ENCODE data around the gene CUTC. TPM values are rescaled to one million over a fixed set of nuclear protein-coding genes. Genes with fewer than 3 reads are reported as not detected.

Gene CUTC
- total RNA-seq, 1 donor from 2014 or later: 25.4 TPM

GRCh38 chr10:99798031-99798430 lies 66.0 kb downstream of the CUTC start:
- no peak for ATAC-seq (ENCODE audit: low read depth)
- H3K36me3 Mint-ChIP-seq (ENCODE audit: low read depth): peaks cover 8% of the 10 kb centered on the region
- no peak overlapping the region for H3K4me3 Mint-ChIP-seq
- POLR2A ChIA-PET: no interaction called here
- H3K9me3 Mint-ChIP-seq: no peaks in the 10 kb centered on the region
- H3K27me3 Mint-ChIP-seq: no peaks in the 10 kb centered on the region
- TF ChIP-seq CTCF (IDR thresholded peaks at IDR 0.05): no peak
- CTCF ChIA-PET: interaction anchor here (1.5 kb wide), 1 partner anchor 48 kb away, joined by 5 read pairs; no protein-coding TSS in a partner anchor
- intact Hi-C loops (cut with micrococcal nuclease): no loop called here
- no peak overlapping the region for H3K27ac Mint-ChIP-seq
- no peaks in the 10 kb centered on the region for H3K4me1 Mint-ChIP-seq
- no peak for DNase-seq

GRCh38 chr10:99798920-99799319 lies 66.9 kb downstream of the CUTC start:
- POLR2A ChIA-PET: interaction anchor here (1.3 kb wide), 1 partner anchor 66 kb away, joined by 3 read pairs; the partner anchor contains the start of gene CUTC
- CTCF ChIA-PET: interaction anchor here (1.5 kb wide), 1 partner anchor 47 kb away, joined by 5 read pairs; no protein-coding TSS in a partner anchor
- no peak overlapping the region for H3K4me3 Mint-ChIP-seq
- peaks cover 4% of the 10 kb centered on the region for H3K36me3 Mint-ChIP-seq (ENCODE audit: low read depth)
- no peak for ATAC-seq (ENCODE audit: low read depth)
- no peaks in the 10 kb centered on the region for H3K9me3 Mint-ChIP-seq
- TF ChIP-seq CTCF (IDR thresholded peaks at IDR 0.05): no peak
- no peaks in the 10 kb centered on the region for H3K27me3 Mint-ChIP-seq
- no peak for DNase-seq
- intact Hi-C loops (cut with micrococcal nuclease): no loop called here
- H3K27ac Mint-ChIP-seq: no peak overlapping the region
- H3K4me1 Mint-ChIP-seq: no peaks in the 10 kb centered on the region

GRCh38 chr10:99799613-99800012 lies 67.6 kb downstream of the CUTC start:
- CTCF ChIA-PET: no interaction called here
- intact Hi-C loops (cut with micrococcal nuclease): no loop called here

GRCh38 chr10:99804471-99804870 lies 72.4 kb downstream of the CUTC start:
- Mint-ChIP-seq H3K27ac (no peak overlapping the region), H3K4me3 (no peak overlapping the region), H3K4me1 (no peaks in the 10 kb centered on the region), H3K9me3 (no peaks in the 10 kb centered on the region), H3K27me3 (no peaks in the 10 kb centered on the region), H3K36me3 (ENCODE audit: low read depth) (no peaks in the 10 kb centered on the region)
- intact Hi-C loops (cut with micrococcal nuclease): no loop called here
- ChIA-PET POLR2A (no interaction called here), CTCF (no interaction called here)
- TF ChIP-seq CTCF (IDR thresholded peaks at IDR 0.05): no peak
- ATAC-seq (ENCODE audit: low read depth) (no peak), DNase-seq (no peak)

More at GRCh38 chr10:99799613-99800012, 67.6 kb downstream of the CUTC start:
- no peak overlapping the region for H3K4me3 Mint-ChIP-seq
- no peak for DNase-seq
- H3K27ac Mint-ChIP-seq: no peak overlapping the region
- H3K27me3 Mint-ChIP-seq: no peaks in the 10 kb centered on the region
- no peaks in the 10 kb centered on the region for H3K4me1 Mint-ChIP-seq
- H3K36me3 Mint-ChIP-seq (ENCODE audit: low read depth): no peaks in the 10 kb centered on the region
- no peaks in the 10 kb centered on the region for H3K9me3 Mint-ChIP-seq
- TF ChIP-seq CTCF (IDR thresholded peaks at IDR 0.05): no peak
- ATAC-seq (ENCODE audit: low read depth): no peak
- POLR2A ChIA-PET: interaction anchor here (1.3 kb wide), 1 partner anchor 67 kb away, joined by 3 read pairs; the partner anchor contains the start of gene CUTC

DNA sequence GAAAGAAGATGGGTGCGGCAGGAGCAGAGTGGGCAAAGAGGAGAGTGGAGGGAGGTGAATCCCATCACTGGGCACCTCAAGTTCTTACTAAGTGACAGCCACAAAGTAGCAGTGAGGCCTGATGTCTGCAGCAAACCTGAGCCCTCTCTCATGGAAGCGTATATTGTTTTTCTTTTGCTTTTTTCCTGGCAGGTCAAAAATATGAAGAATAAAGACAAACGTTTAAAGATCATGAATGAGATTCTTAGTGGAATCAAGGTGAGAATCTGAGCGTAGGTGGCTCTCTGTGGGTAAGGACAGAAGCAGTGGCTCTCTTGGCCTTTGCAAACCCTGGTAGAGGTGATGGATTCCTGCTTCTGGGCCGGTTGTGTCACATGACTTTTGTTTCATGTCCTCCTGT lies 73.2 kb downstream of the CUTC start:
- ATAC-seq (ENCODE audit: low read depth) (no peak), DNase-seq (no peak)
- Mint-ChIP-seq H3K4me1 (no peaks in the 10 kb centered on the region), H3K36me3 (ENCODE audit: low read depth) (no peaks in the 10 kb centered on the region), H3K4me3 (no peak overlapping the region), H3K27ac (no peak overlapping the region), H3K9me3 (no peaks in the 10 kb centered on the region), H3K27me3 (no peaks in the 10 kb centered on the region)
- POLR2A ChIA-PET: no interaction called here
- TF ChIP-seq CTCF (IDR thresholded peaks at IDR 0.05): no peak
- CTCF ChIA-PET: no interaction called here
- intact Hi-C loops (cut with micrococcal nuclease): no loop called here

Other genes with a start within 250 kb of the CUTC start
- gene NKX2-3, start 199.3 kb upstream of the CUTC start, total RNA-seq: not detected in 2 replicates
- gene SLC25A28, start 111.8 kb upstream of the CUTC start, total RNA-seq: 45.9 and 47.5 TPM in 2 replicates
- 5.2 and 6.2 TPM in 2 replicates for gene ENTPD7, start 72.7 kb upstream of the CUTC start, total RNA-seq
- 39.8 and 44.5 TPM in 2 replicates for gene COX15, start 107 bp upstream of the CUTC start, total RNA-seq
- 2.9 and 4.0 TPM in 2 replicates for gene ABCC2, start 50.4 kb downstream of the CUTC start, total RNA-seq

Measured in activated B cell treated with CpG ODN at 0.5 μM for 24 hours (primary cell).